ENCODE results near the gene MCRS1. TPM values are rescaled to one million over a fixed set of nuclear protein-coding genes. Genes with fewer than 3 reads are reported as not detected.

The MCRS1 gene
- total RNA-seq, 1 experiment from 2014 or later: 103 TPM

GRCh38 chr12:49547090-49547690, 20.8 kb downstream of the MCRS1 start:
- Histone ChIP-seq H4K20me1 (ENCODE audit: control insufficient read depth, insufficient read depth, insufficient read length) (no peaks in the 10 kb centered on the region), H4K5ac (ENCODE audit: insufficient read length, low read depth, low read length) (no peak overlapping the region), H2BK15ac (ENCODE audit: low read depth, low read length) (no peak overlapping the region), H3K18ac (ENCODE audit: insufficient read length, low read depth, low read length) (no peak overlapping the region), H2BK5ac (ENCODE audit: insufficient read length, low read length) (no peak overlapping the region), H4K8ac (replicated peaks; ENCODE audit: insufficient read length, low read depth, low read length) (no peak overlapping the region), H3K4me1 (ENCODE audit: insufficient read depth, low read length) (no peaks in the 10 kb centered on the region), H3K23ac (ENCODE audit: insufficient read length, low read depth, low read length) (no peak overlapping the region), H3K23me2 (ENCODE audit: insufficient read length, low read depth, low read length, poor library complexity, severe bottlenecking) (peaks cover 11% of the 10 kb centered on the region), H3K9ac (ENCODE audit: extremely low read depth, insufficient read length, low read length) (no peak overlapping the region), H3K27ac (ENCODE audit: insufficient read length, low read depth, low read length) (no peak overlapping the region), H3K27me3 (ENCODE audit: insufficient read depth, low read length) (peaks cover 25% of the 10 kb centered on the region; the same call in 1 of the 2 replicates), H2AFZ (ENCODE audit: low read length) (no peak overlapping the region), H3K9me3 (ENCODE audit: control insufficient read depth, low read depth, low read length) (no peaks in the 10 kb centered on the region), H2AK5ac (ENCODE audit: insufficient read length, low read length) (no peak overlapping the region), H2BK120ac (ENCODE audit: low read depth, low read length, poor library complexity, severe bottlenecking) (no peak overlapping the region), H4K91ac (ENCODE audit: insufficient read length, low read depth, low read length) (no peak overlapping the region), H3T11ph (ENCODE audit: low read length) (no peak overlapping the region), H3K14ac (ENCODE audit: insufficient read depth, low read length) (no peak overlapping the region), H2BK12ac (ENCODE audit: insufficient read length, low read depth, low read length) (no peak overlapping the region), H3K4me2 (ENCODE audit: insufficient read depth, insufficient read length, low read length) (no peak overlapping the region), H3K79me1 (ENCODE audit: insufficient read depth, low read depth, low read length, poor library complexity, severe bottlenecking) (no peaks in the 10 kb centered on the region), H3K79me2 (ENCODE audit: insufficient read depth, low read length) (no peaks in the 10 kb centered on the region), H3K4ac (ENCODE audit: low read depth, low read length) (no peak overlapping the region), H3K56ac (ENCODE audit: insufficient read length, low read depth, low read length) (no peak overlapping the region), H2BK20ac (ENCODE audit: low read depth, low read length, poor library complexity, severe bottlenecking) (no peak overlapping the region)
- DNase-seq: no peak
- no peak overlapping the region for H3K4me3 Mint-ChIP-seq
- no peaks in the 10 kb centered on the region for H3K36me3 Mint-ChIP-seq (ENCODE audit: insufficient read depth in 1 of 3, low read depth in 3 of 3)
- H3K27me3 Mint-ChIP-seq (ENCODE audit: low read depth): peaks cover 90% of the 10 kb centered on the region
- WGBS (ENCODE audit: extremely low coverage, insufficient read length, low lambda C conversion rate): no CpG with 5 or more reads among the region's 7 CpGs
- TF ChIP-seq CTCF (conservative IDR thresholded peaks at IDR 0.05): no peak
- no peaks in the 10 kb centered on the region for H3K9me3 Mint-ChIP-seq
- no peak overlapping the region; a peak in 1 of 7 replicates for H3K27ac Mint-ChIP-seq
- peaks cover 11 to 37% of the 10 kb centered on the region in 2 experiments for H3K4me1 Mint-ChIP-seq

Measured in H9 (cell line).